GM21825 (cell line): ENCODE data around the gene ITPKC.

ENCODE experiments used
- ATAC-seq: cut with Tn5 transposase; IDR thresholded peaks from one replicate; pipeline ENCODE4 v1.9.1; 2021; ENCODE audit warnings: mild to moderate bottlenecking, moderate library complexity; ENCODE audit not compliant: unreplicated experiment

The ITPKC gene

GRCh38 chr19:40690050-40690692 is 26.7 kb upstream of the ITPKC start, which contains the start of gene NUMBL:
NUMBL (minus strand) TSS chr19:40690651; CDS start chr19:40690483, 168 bp downstream.
- ATAC-seq: peak; percentile 27

DNA sequence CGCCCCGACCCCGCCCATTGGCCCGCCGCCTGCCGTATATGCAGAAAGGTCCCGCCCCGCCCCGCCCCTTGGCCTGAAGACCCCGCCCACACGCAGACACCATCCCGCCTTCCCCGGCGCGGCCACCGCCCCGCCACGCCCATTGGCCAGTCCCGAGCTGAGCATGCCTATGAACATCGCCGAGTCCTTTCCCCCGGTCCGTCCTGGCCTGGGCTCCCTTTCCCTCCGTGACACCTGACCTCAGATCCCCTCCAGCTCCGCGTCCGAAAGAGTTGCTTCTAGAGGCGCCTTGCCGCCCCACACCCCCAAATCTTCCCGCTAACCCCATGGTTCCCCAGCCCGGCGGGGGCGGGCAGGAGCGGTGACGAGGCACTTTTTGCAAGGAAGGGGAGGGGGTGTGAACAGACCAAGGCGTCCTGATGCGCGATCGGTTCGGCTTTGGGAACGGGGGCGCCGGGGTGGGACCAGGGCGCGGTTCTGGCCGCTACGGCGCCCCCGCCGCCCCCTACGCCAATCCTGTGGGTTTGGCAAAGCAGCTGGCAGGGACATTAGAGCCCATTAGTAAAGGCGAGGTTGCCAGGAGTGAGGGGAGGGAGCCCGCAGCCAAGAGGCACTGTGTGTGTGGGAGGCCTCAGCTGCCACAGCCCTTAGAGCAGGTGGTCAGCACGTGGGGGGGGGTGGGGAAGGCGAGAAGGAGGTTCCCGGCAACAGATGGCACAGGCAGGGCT is 26.1 kb upstream of the ITPKC start:
- peak; percentile 57 for ATAC-seq

DNA sequence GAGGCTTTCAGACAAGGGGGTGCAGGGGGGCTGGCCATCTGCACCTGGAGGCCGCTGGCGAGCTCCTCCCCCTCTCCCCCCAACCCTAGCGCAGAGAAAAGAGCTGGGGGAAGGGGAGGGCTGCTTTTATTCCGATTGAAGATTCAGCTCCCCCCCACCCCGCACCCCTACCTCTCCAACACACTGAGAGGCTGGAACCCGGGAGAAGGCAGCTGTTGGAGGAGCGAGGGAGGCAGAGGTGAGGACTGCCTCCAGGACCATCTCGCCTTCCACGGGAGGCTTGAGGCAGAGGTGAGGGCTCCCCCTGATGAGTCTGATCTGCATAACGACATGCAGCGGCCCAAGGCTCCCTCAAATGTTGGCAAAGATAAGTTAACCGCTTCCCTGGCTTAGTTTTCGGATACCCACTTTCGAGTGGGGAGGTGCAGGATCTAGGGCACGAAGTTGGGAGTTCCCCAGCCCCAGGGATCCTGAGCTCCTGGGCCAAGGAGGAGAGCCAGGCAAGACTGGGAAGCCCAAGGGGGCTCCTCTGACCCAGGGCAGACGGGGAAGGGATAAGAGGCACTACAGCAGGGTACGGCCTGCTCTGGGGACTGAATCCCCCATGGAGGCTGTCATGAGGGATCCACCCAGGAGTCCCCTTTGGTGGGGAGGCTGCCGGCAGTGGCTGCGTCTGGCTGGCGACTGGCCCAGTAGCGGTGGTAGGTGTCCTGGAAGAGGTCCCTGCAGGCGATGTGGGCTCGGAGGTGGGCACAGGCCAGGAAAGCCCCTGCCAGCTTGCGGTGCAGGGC is 25.3 kb upstream of the ITPKC start:
- ATAC-seq: no peak

DNA sequence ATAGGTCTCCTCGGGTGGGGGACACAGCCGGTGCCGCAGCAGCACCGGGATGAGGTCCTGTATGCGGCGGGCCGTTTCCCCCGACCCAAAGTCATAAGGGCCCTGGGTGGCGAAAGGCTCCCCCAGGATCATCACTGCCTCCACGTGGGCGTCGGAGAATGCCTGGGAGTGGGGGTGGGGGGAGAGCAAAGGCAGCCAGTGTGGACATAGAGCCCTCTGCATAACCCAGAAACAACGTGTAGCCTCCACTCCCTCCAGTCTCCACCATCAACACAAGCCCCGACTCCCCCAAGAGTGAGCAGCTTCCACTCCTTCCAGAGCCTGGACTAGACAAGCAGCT is 24.7 kb upstream of the ITPKC start:
- ATAC-seq: no peak

- ATAC-seq: no peak
Observed at GRCh38 chr19:40693150-40693788, 23.6 kb upstream of the ITPKC start.

GRCh38 chr19:40693896-40694295 is 23.0 kb upstream of the ITPKC start:
- ATAC-seq: no peak

DNA sequence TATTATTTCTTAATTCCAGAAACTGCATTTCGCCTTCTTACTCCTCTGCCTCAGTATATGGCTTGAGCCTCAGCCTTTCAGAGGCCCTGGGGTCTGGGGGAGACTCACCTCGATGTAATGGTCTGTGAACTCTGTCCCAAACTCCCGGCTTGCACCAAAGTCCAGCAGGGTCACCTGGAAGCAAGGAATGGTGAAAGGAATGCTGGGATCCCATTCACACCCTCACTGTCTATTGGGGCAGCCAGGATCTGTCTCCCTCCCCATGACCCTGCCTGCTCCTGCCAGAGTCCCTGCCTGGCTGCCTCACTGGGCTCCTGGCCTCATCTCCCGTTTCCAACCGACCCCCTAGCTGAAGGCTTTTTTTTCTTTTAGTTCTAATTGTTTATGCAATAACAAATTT is 21.0 kb upstream of the ITPKC start:
- ATAC-seq: no peak

GRCh38 chr19:40697007-40697406 is 19.9 kb upstream of the ITPKC start:
- ATAC-seq: no peak

DNA sequence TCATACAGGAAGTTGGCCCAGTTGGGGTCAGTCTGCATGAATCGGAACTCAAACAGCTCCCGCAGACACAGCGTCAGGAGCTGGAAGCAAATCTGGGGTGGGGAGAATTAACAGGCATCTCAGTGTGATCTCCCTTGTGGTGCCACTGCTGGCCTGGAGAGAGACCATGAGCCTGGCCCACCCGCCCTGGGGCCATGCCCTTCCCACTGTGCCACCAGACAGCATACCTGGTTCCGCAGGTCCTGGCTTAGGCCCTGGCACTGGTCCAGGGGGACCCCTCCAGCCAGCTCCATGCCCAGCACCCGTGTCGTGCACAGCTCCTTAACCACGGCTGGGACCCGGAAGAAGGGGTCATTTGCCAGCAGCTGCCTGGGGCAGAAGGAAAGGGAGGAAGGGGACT is 16.8 kb upstream of the ITPKC start:
- no peak for ATAC-seq

DNA sequence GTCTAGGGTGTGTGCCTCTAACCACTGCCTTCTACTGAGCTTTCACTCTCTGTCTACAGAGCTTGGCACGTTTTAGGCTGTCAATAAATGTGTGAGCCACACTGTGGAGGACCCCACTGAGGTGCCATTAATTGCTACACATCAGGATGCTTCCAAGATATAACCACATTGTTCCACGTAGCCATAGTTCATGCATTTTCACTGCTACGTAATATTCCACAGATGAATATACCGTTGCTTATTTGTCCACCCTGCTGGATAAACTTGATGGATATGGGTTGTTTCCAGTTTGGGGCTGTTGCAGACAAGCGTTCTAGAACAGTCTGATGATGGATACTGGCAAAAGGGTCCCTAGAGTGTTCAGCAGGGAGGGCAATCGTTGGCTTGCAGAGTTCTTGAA is 15.2 kb upstream of the ITPKC start:
- ATAC-seq: no peak

DNA sequence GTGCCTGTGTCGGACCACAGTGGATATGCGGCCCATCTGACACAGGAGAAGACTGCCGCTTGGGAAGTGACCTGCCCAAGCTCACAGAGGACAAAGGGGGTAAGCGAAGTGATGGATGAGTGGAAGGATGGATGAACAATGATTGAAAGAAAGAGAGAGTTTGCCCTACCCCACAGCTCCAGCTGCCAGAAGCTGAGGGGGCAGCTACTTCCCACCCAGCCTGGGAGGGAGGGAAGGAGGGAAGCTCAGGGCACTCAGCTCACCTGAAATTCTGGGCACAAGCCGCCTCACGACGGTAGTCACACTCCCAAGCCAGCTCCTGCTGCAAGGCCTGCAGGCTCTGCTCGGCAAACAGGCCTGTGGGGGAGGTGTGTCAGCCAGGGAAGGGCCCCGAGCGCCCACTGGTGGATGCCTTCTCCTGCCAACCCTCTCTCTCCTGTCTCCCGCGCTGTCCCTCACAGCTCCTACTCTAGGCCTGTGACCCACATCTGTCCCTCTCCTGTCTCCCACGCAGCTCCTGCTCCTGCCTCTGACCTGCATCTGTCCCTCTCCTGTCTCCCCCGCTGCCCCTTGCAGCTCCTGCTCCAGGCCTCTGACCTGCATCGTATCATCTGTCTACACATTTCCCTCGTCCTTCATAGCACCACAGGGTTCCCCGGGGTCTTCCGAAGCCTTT is 14.4 kb upstream of the ITPKC start:
- ATAC-seq: no peak

DNA sequence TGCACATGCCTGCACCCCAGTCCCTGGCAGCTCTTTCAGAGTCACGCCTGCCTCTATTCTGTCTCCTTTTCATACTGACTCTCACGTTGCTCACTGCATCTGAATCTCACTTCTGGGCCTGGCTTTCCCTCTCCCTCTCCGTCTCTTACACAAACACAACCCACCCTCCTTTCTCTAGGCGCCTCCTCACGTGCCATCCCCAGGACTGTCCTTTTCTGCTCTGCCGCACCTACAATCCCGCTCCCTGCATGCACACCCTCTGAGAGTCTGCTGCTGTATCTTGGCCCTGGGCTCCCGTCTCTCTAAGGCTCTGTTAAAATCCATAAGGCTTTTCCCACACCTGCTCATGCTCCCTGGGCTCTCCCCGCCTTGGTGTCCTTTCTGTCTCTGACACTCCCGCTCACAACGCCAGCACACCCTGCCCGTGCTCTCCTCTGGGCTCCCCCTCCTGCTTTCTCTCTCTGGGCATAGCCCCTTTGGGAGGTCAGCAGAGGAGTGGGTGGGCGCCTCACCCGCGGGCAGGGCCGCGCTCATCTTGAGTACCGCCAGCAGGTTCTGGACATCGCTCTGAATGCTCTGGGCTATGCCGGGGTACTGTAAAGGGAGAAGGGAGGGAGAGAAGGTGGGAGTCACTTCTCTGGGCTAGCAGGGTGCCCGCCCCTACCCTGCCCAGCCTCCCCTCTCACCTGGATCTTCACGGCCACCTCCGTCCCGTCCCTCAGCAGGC is 13.7 kb upstream of the ITPKC start:
- ATAC-seq: no peak

DNA sequence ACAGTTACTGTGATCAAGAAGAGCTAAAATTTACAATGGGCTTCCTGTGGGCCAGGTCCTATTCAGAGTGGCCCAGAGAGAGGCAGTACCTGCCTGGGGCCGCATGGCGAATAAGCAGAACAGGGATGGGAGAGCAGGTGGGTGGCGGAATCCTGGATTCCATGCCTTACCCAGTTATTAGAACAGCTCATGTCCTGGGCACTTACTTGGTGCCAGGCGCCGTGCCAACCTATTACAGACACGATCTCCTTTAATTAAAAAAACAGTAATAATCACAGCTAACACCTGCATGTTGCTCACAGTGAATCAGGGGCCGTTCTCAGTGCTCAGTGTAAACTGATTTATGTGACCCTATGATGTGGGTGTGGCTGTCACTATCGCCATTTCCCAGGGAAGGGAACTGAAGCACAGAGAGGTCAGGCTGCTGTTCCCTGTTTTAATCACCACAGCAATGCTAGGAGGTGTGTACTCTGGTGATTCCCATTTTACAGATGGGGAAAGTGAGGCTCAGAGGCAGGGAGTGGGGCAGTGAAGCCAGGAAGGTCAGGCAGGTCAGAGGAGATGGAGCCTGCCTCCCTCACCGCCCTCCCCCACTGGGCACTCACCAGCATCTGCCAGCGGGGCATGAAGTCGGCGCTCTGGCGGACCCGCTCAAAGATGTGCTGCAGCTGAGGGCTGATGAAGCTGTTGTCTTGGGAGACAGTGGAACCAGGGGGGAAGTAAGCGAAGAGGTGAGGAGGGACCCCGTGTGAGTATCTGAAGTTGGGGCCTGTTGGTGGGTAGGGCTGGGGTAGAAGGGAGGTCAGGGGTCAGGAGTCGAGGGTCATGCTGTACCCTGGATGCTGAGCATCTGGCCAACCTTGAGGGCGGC is 12.2 kb upstream of the ITPKC start:
- no peak for ATAC-seq

DNA sequence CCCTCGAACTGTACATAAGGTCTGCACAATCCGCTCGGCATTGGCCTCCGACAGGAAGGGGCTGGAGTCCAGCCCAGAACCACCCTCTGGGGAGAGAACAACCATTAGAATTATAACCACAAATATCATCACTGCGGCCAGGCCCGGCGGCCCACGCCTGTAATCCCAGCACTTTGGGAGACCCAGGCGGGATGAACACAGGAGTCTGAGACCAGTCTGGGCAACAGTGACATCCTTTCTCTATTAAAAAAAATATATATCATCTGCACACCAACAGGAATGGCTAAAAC is 11.6 kb upstream of the ITPKC start:
- ATAC-seq: no peak

GRCh38 chr19:40705950-40706619 is 10.8 kb upstream of the ITPKC start:
- no peak for ATAC-seq

- ATAC-seq: no peak
Observed at GRCh38 chr19:40707615-40708014, 9.3 kb upstream of the ITPKC start.

DNA sequence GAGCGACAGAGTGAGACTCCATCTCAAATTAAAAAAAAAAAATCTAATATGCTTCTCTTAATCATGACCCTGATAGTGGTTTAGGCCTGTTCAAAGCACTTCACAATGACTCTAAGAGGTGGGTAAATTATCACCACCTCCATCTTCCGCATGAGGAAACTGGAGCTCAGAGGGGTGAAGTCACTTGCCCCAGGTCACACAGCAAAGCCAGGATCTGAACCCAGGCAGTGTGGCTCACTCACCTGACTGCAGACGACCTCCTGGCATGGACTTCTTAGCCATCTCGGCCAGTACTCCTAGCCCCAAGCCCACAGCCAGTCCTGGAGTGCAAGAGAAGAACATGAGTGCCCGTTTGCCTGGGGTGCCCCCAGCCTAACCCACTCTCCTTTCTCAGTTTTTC is 7.1 kb upstream of the ITPKC start:
- ATAC-seq: no peak

GRCh38 chr19:40713939-40714338 is 3.0 kb upstream of the ITPKC start:
- no peak for ATAC-seq
